Gastrocnemius medialis (tissue), 4 donors: Measurements from ENCODE around the gene ALDH8A1. TPM values are rescaled to one million over a fixed set of nuclear protein-coding genes. Genes with fewer than 3 reads are reported as not detected.

Experiments
- ATAC-seq, 2 donors: fragments of 150-250 bp; one replicate each; pipeline ENCODE4 v1.9.1; 2016
- DNase-seq, 2 donors: peaks; one replicate each; pipeline ENCODE4 v3.0.0-alpha.2; 2019
- H3K27ac ChIP-seq, 4 donors: fragments of 200-600 bp; sonication (generic); 1 replicate in 1 of 4; 2 replicates in 3 of 4; pipeline ENCODE4 v1.5.1; 2016 to 2018; ENCODE audit warnings: mild to moderate bottlenecking in 2 of 4, moderate library complexity in 1 of 4
- H3K27me3 ChIP-seq, 3 donors: fragments of 200-600 bp; sonication (generic) in 2 of 3; 1 replicate in 1 of 3; 2 replicates in 2 of 3; pipeline versions ENCODE4 v1.5.1 to v1.6.0; 2016 to 2019; ENCODE audit warnings: mild to moderate bottlenecking in 1 of 3, moderate library complexity in 1 of 3
- H3K36me3 ChIP-seq, 2 donors: fragments of 200-600 bp; sonication (generic) in 1 of 2; one replicate each; pipeline ENCODE4 v1.5.1; 2017 to 2018
- H3K4me1 ChIP-seq, 2 donors: fragments of 200-600 bp; sonication (generic) in 1 of 2; one replicate each; pipeline ENCODE4 v1.5.1; 2016 to 2017; ENCODE audit warnings: mild to moderate bottlenecking in 2 of 2
- H3K4me3 ChIP-seq, 4 donors: fragments of 200-600 bp; sonication (generic) in 3 of 4; 1 replicate in 1 of 4; 2 replicates in 3 of 4; pipeline ENCODE4 v1.5.1; 2016 to 2019; ENCODE audit warnings: mild to moderate bottlenecking in 2 of 4
- H3K9me3 ChIP-seq, 3 donors: fragments of 200-600 bp; sonication (generic) in 2 of 3; 1 replicate in 1 of 3; 2 replicates in 2 of 3; pipeline ENCODE4 v1.5.1; 2016 to 2019
- CTCF ChIP-seq, 5 experiments: fragments of 450-650 bp in 3 of 5; fragments of 200-600 bp in 2 of 5; sonication (generic) in 2 of 5; IDR thresholded peaks in 4 of 5; conservative IDR thresholded peaks in 1 of 5; 1 replicate in 4 of 5; 2 replicates in 1 of 5; pipeline ENCODE4 v1.5.1; 2016 to 2019; ENCODE audit warnings: antibody characterized with exemption in 5 of 5, mild to moderate bottlenecking in 3 of 5, moderate library complexity in 3 of 5
- POLR2A ChIP-seq, 2 donors: fragments of 450-650 bp; IDR thresholded peaks; one replicate each; pipeline ENCODE4 v1.6.1; 2017; ENCODE audit warnings: antibody characterized with exemption in 2 of 2, mild to moderate bottlenecking in 2 of 2, moderate library complexity in 2 of 2
- in situ Hi-C, 4 donors: fragments of 200-750 bp; cut with MboI; loops; one replicate each; pipeline versions ENCODE4 v1.15.0 to v1.8.0; 2017; ENCODE audit warnings: low sequenced_read_pairs in 4 of 4
- intact Hi-C: fragments of 100-400 bp; cut with DNase I; formaldehyde crosslinking; loops from one replicate; pipeline ENCODE4 v1.15.1; 2023; ENCODE audit warnings: low total_unique reads
- total RNA-seq, 4 donors: library from RNA; depleted of rRNA; stranded (reverse); fragments of >200 nt; gene quantifications; one replicate each; pipeline versions ENCODE4 v1.1.0 to v1.2.3, GENCODE V29; 2016

Gene ALDH8A1
- total RNA-seq, 4 donors from 2014 or later = 0.55 to 2.1 (median 0.58) TPM; not detected in 1

DNA sequence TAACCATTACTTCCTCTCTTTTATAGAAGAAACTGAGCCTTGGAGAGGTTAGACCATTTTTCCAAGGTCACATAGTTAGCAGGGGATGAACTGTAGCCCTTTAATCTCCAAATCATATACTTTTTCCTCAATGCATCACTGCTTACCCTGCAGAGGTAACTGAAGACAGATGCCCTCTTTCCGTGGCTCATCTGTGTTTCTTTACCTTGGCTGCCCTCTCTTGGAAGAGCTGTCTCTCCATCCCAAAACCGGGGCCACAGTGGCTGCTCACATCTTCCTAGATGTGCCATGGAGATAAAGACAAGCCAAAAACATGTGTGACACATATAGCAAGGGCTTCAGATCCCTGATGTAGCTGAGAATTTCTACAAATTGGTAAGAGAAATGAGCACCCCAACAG, 581 bp upstream of the ALDH8A1 start:
- intact Hi-C loops (no loop called here), in situ Hi-C loops (no loop called here)
- Histone ChIP-seq H3K27ac (no peak overlapping the region), H3K4me1 (no peaks in the 10 kb centered on the region), H3K9me3 (peaks cover 0 to 4% (median 0%) of the 10 kb centered on the region in 3 donors), H3K36me3 (no peaks in the 10 kb centered on the region), H3K4me3 (no peak overlapping the region), H3K27me3 (no peaks in the 10 kb centered on the region)
- TF ChIP-seq POLR2A (IDR thresholded peaks at IDR 0.05) (no peak), CTCF (IDR thresholded peaks at IDR 0.05 in 4 of 5, conservative IDR thresholded peaks at IDR 0.05 in 1 of 5) (no peak)
- ATAC-seq (no peak), DNase-seq (no peak)

GRCh38 chr6:134948691-134949090, 1.2 kb downstream of the ALDH8A1 start:
- Histone ChIP-seq H3K27ac (no peak overlapping the region), H3K9me3 (peaks cover 0 to 4% (median 0%) of the 10 kb centered on the region in 3 donors), H3K4me1 (no peaks in the 10 kb centered on the region), H3K4me3 (no peak overlapping the region), H3K27me3 (no peaks in the 10 kb centered on the region), H3K36me3 (no peaks in the 10 kb centered on the region)
- DNase-seq = no peak
- TF ChIP-seq POLR2A (IDR thresholded peaks at IDR 0.05) = no peak
- TF ChIP-seq CTCF (IDR thresholded peaks at IDR 0.05 in 4 of 5, conservative IDR thresholded peaks at IDR 0.05 in 1 of 5) = no peak
- in situ Hi-C loops (loop anchor here in 1 of 4 donors (10.0 kb wide), 1 partner anchor 794 kb away; no protein-coding TSS in a partner anchor), intact Hi-C loops (no loop called here)
- no peak for ATAC-seq

DNA sequence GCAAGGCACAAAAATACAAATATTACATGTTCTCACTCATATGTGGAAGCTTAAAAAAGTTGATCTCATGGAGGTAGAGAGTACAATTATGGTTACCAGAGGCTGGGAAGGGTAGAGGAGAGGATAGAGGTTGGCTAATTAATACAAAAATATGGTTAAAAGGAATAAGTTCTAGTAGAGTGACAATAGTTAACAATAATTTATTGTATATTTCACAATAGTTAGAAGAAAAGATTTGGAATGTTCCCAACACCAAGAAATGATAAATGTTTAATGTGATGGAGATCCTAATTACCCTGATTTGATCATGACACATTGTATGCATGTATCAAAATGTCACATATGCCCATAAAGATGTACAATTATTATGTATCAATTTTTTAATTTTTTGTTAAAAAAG, 1.8 kb downstream of the ALDH8A1 start:
- Histone ChIP-seq H3K4me1 (no peaks in the 10 kb centered on the region), H3K27ac (no peak overlapping the region), H3K36me3 (no peaks in the 10 kb centered on the region), H3K4me3 (no peak overlapping the region), H3K27me3 (no peaks in the 10 kb centered on the region), H3K9me3 (peaks cover 0 to 4% (median 0%) of the 10 kb centered on the region in 3 donors)
- no peak for DNase-seq
- in situ Hi-C loops (loop anchor here in 1 of 4 donors (10.0 kb wide), 1 partner anchor 793 kb away; no protein-coding TSS in a partner anchor), intact Hi-C loops (no loop called here)
- no peak for ATAC-seq
- TF ChIP-seq CTCF (IDR thresholded peaks at IDR 0.05 in 4 of 5, conservative IDR thresholded peaks at IDR 0.05 in 1 of 5) (no peak), POLR2A (IDR thresholded peaks at IDR 0.05) (no peak)

- TF ChIP-seq POLR2A (IDR thresholded peaks at IDR 0.05) = no peak
- Histone ChIP-seq H3K27me3 (no peaks in the 10 kb centered on the region), H3K4me3 (no peak overlapping the region), H3K36me3 (no peaks in the 10 kb centered on the region), H3K27ac (no peak overlapping the region), H3K9me3 (peaks cover 0 to 4% (median 0%) of the 10 kb centered on the region in 3 donors), H3K4me1 (no peaks in the 10 kb centered on the region)
- DNase-seq = no peak
- ATAC-seq = no peak
- intact Hi-C loops (no loop called here), in situ Hi-C loops (loop anchor here in 1 of 4 donors (10.0 kb wide), 1 partner anchor 790 kb away; no protein-coding TSS in a partner anchor)
Observed at GRCh38 chr6:134945045-134945444, 4.9 kb downstream of the ALDH8A1 start.

DNA sequence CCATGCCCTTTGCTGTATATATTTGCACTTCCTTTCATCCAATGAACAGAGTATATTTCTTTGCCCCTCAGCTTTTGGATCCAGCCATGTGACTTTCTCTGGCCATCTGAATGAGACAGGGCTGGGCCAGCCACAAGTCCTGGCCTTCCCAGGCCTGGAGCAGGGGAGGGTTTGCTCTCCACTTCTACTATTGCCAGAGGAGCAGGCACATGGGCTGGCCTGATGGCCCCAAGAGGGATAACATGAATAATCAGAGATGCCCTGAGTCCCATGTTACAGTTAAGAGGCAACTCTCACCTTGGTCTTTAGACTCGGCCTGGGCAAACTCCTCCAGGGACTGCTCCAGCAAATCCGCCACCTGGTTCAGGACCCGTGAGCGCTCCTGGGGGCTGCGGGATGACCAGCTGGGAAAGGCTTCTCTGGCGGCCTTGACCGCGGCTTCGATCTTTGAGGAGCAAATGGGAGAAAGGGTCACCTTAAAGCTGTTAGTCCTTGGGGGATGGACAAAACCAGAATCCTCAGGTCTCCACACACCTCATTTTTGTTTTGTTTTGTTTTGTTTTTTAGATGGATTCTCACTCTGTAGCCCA, 6.3 kb downstream of the ALDH8A1 start:
- Histone ChIP-seq H3K4me3 (no peak overlapping the region), H3K4me1 (no peaks in the 10 kb centered on the region), H3K9me3 (peaks cover 0 to 4% (median 0%) of the 10 kb centered on the region in 3 donors), H3K36me3 (no peaks in the 10 kb centered on the region), H3K27me3 (no peaks in the 10 kb centered on the region), H3K27ac (no peak overlapping the region)
- in situ Hi-C loops = loop anchor here in 1 of 4 donors (10.0 kb wide), 1 partner anchor 789 kb away; no protein-coding TSS in a partner anchor
- no peak for TF ChIP-seq POLR2A (IDR thresholded peaks at IDR 0.05)
- no peak for TF ChIP-seq CTCF (IDR thresholded peaks at IDR 0.05 in 4 of 5, conservative IDR thresholded peaks at IDR 0.05 in 1 of 5)
- no peak for DNase-seq
- intact Hi-C loops = loop anchor here (2.0 to 5.0 kb wide), 6 partner anchors 61 to 821 kb away; no protein-coding TSS in a partner anchor
- no peak for ATAC-seq
